Cardiac fibroblast (primary cell): ENCODE data around the gene MAMSTR.

Experiments
- DNase-seq, 2 donors: peaks; one replicate each; pipeline versions ENCODE4 v3.0.0 to v3.0.0-alpha.2; 2010; ENCODE audit warnings: low read depth in 2 of 2
- H3K4me3 ChIP-seq, 2 donors: replicated peaks in 1 of 2; 1 replicate in 1 of 2; 2 replicates in 1 of 2; pipeline ENCODE4 v1.5.1; 2011; ENCODE audit warnings: low read depth in 2 of 2, low read length in 2 of 2, mild to moderate bottlenecking in 2 of 2, moderate library complexity in 1 of 2
- CTCF ChIP-seq: IDR thresholded peaks from one replicate; pipeline ENCODE4 v1.5.1; 2011; ENCODE audit warnings: low read depth, mild to moderate bottlenecking, low read length, inconsistent platforms

Gene MAMSTR

GRCh38 chr19:48670699-48671445, 48.7 kb downstream of the MAMSTR start:
- no peak for DNase-seq
- TF ChIP-seq CTCF = no peak

GRCh38 chr19:48669903-48670668, 49.4 kb downstream of the MAMSTR start:
- no peak for TF ChIP-seq CTCF
- no peak for DNase-seq
- no peak overlapping the region for H3K4me3 ChIP-seq

More at GRCh38 chr19:48670699-48671445, 48.7 kb downstream of the MAMSTR start:
- H3K4me3 ChIP-seq = no peak overlapping the region

GRCh38 chr19:48668761-48669160, 50.8 kb downstream of the MAMSTR start:
- TF ChIP-seq CTCF = no peak
- DNase-seq = no peak
- no peak overlapping the region for H3K4me3 ChIP-seq

- no peak for DNase-seq
- H3K4me3 ChIP-seq = no peak overlapping the region
- TF ChIP-seq CTCF = no peak
Observed at GRCh38 chr19:48668332-48668731, 51.2 kb downstream of the MAMSTR start.

GRCh38 chr19:48665786-48666185, 53.7 kb downstream of the MAMSTR start:
- no peak for TF ChIP-seq CTCF
- no peak overlapping the region for H3K4me3 ChIP-seq
- DNase-seq = no peak

- DNase-seq = no peak
- no peak for TF ChIP-seq CTCF
- no peak overlapping the region for H3K4me3 ChIP-seq
Observed at GRCh38 chr19:48664476-48664875, 55.0 kb downstream of the MAMSTR start.
